ENCODE data around the gene CDC14B.

DNA sequence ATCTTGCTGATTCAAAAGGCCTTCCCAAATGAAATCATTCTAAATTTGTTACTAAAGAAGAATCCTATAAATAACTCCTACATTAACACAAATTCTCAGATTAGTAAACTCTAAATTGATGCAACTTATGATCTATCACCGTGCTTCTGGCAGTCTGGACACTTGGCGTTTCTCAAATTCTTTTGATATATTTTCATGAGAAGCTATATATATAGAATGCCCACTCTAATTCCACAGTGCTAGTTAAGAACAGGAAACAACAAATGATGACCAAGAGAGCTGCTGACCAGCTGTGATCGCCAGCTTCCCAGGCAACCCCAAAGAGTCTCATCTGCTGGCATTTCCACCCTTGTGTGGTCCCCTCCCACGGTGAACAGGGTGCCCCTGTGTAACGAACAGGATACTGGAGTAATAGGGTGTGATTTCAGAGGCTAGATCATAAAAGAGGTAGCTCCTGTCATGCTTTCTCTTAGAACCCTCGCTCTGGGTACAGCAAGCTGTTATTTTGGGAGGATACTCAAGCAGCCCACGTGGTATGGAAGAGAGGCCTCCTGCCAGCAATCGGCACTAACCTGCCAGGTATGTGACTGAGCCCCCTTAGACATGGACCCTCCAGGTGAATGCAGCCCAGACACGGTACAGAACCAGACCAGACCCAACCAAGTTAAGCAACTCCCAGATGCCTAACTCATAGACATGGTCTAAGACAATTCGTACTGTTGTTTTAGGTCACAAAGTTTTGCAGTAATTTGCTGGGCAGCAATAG lies 64.7 kb downstream of the CDC14B start:
- TF ChIP-seq CTCF (IDR thresholded peaks at IDR 0.05), result no peak
- no peak for TF ChIP-seq EZH2 (IDR thresholded peaks at IDR 0.05; ENCODE audit: borderline replicate concordance, insufficient read depth, low read depth, low read length, poor library complexity, severe bottlenecking)

All from B cell (primary cell).